ENCODE measurements around the gene BRF1.
"Not testable (repeated sequence)": the region's sequence is repeated elsewhere in the genome, so short reads cannot be mapped to it uniquely, and the experiment has no call there.

BRF1 gene, protein sequence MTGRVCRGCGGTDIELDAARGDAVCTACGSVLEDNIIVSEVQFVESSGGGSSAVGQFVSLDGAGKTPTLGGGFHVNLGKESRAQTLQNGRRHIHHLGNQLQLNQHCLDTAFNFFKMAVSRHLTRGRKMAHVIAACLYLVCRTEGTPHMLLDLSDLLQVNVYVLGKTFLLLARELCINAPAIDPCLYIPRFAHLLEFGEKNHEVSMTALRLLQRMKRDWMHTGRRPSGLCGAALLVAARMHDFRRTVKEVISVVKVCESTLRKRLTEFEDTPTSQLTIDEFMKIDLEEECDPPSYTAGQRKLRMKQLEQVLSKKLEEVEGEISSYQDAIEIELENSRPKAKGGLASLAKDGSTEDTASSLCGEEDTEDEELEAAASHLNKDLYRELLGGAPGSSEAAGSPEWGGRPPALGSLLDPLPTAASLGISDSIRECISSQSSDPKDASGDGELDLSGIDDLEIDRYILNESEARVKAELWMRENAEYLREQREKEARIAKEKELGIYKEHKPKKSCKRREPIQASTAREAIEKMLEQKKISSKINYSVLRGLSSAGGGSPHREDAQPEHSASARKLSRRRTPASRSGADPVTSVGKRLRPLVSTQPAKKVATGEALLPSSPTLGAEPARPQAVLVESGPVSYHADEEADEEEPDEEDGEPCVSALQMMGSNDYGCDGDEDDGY

DNA sequence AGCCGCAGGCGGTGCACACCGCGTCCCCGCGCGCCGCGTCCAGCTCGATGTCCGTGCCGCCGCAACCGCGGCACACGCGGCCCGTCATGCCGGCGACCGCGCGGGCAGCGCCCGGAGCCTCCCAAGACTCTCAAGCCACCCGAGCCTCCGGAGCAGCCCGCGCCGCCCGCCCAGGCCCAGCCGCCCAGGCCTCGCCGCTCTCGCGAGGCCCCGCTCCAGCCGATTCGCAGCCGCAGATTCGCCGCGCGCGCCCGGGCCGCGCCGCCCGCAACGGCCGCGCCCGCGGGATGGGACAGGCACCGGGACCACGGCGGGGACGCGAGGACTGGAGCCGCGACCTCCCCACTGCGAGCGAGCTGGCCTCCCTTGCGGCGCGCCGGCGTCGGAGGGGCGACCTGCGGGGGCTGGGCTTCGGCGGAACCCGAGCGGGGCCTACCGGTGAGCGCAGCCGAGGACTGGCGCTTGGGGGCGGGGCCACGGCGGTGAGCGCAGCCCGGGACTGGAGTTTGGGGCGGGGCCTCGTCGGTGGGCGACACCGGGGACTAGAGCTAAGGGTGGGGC is at the start of gene BRF1:
TSS of gene BRF1 (minus strand) at position 460 of the 561 bp plus-strand sequence. CDS start at position 88, 372 bp downstream.
- peak; percentile 97 for DNase-seq (ENCODE audit: low spot score)

DNA sequence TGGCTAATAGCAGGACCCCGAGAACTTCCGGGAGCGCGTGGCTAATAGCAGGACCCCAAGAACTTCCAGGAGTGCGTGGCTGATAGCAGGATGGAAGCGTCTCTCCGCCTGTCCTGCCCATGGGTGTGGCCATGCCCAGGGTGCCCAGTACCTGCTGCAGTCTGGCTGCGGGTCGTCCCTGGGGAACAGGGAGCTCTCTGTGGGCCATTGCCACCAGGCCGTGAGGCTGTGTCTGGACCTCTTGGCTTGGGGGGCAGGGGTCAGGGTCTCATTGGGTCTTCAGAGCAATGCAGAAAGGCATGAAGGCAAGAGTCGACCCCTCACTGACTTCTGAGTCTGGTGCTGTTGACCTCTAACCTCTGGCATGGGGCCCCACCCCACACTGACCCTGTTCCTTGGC is 49.2 kb upstream of the BRF1 start:
- DNase-seq (ENCODE audit: low spot score): no peak

DNA sequence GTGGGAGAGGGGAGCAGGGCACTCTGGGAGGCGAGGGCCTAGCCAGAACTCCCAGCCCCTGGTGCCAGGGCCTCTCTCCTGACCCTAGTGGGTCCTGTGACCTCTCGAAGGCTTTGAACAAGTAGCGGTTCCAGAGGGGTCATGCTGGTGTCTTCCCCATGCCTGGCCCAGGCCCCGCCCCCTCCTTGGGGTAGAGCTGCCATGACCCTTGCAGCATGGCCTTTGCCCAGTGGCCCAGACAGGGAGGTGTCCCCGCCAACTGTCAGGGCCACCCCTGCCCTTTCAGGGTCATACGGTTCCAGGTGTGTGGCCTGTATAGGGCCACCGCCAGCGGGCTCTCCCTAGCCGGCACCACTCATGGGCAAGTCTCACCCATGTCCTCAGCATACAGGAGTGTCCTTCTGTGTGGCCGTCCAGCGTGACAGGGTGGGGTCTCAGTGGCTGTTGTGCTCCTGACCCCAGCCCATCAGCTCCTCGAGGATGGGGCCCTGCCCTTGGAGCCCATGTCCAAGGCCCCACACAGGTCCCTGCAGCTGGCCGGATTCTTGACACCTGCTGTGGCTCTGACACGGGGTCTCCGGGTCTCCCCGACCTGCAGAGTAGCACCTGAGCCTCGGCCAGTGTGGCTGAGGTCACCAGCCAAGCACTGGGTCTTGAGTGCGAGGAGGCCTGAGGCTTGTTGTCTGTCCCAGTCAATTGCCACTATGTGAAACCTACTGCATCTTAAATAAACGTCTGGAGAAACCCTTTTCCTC is 48.3 kb upstream of the BRF1 start:
- no peak for DNase-seq (ENCODE audit: low spot score)

DNA sequence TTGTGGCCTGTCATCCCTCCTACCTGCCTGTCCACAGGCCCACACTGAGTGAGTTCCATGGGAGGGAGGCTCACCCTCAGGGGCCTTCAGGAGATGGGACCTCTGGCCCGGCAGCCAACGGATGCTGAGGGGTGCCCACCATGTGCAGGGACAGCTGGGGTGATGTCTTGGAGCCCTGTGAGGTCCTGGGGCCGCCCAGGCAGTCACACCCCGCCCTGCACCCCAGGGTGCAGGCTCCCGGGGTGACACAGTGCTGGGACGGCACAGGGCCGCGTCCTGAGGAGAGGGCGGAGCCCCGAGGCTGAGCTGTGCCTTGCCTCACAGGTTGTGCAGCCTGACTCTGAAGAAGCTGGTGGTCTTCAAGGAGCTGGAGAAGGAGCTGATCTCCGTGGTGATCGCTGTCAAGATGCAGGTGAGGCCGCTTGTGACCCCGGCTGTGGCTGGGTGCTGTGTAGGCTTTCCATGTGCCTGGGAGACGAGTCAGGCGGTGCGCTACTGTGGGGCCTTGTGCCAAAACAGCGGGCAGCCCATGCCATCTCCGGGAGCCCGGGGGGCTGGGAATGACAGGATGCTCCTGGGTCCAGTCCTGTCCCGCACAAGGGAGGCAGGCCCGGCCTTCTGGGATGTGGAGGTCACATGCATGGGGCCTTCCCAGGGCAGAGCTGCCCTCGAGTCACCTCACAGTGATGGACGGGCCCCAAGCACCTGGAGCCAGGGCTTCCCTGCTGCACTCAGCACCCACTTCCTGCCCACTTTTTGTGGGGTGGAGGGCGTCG is 47.6 kb upstream of the BRF1 start:
- DNase-seq (ENCODE audit: low spot score): no peak

DNA sequence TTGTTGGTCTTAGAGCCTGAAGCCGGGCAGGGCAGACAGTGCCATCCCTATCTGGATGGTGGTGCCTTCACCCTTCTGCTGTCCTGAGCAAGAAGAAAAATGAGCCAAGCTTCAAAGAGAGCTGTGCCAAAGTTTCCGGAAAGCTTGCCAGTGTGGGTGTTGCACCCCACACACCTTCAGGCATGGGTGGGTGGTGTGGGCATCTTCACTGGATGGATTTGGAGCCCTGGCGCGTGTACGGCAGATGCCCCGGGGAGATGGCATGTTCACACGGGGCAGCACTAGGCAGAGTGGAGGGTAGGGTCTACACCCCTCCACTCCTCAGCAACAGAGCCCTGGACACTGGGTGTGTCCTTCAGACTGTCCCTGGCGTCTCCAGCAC is 46.8 kb upstream of the BRF1 start:
- DNase-seq (ENCODE audit: low spot score): no peak

DNA sequence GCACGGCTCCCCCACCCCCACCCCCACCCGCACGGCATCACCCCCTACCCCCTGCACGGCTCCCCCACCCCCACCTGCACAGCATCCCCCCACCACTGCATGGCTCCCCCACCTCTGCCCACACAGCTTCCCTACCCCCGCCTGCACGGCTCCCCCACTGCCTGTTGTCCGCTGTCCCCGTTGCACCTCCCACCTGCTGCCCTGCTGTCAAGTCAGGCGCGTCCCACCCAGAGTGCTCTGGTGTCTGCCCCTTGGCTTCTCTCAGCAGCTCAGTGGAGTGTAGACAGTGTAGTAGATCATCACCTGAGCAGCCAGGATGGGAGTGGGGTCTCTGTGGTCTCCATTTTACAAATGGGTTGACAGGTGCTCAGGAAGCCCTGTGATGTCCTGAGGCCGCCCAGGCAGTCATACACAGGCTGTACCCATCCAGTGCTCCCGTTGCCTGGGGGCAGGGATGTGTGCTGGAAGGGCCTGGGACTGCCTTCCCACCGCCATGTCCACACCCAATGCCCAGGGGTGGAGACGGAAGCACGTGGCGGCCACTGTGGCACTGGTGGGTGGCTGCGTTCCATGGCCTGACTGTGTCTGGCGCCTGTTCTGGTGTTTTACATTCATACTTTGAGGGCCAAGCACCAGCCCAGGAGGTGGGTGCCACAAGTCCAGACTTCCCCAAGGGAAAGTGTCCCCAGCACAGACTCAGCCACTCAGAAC is 46.2 kb upstream of the BRF1 start:
- DNase-seq (ENCODE audit: low spot score): no peak

DNA sequence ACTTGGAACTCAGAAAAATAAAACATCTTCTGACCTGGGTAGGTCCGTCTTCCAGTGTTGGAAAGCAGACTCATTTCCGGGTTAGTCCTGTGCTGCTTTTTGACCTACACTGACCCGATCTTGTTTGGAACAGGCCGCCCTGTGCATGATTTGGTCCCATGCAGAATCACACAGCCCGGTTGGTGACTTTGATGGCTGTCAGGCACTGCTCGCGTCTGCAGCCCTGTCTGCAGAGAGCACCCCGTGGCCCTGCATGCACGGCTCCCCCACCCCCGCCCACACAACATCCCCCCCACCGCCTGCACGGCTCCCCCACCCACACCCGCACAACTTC is 45.4 kb upstream of the BRF1 start:
- DNase-seq (ENCODE audit: low spot score): no peak

DNA sequence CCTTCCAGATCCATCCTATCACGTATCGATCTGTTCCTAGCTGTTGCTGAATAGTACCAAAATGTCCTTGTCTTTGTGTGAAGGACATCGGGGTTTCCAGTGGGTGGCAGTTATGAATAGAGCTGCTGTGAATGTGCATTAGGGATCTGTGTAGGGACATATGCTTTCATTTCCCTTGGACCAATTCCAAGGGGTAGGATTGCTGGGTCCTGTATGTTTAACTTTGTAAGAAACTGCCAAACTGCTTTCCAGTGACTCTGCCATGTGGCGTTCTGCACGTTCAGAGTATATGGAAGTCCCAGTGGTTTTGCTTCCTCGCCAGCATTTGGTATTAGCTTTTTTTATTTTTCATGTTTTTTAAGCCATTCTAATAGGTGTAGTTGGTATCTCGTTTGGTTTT is 42.4 kb upstream of the BRF1 start:
- DNase-seq (ENCODE audit: low spot score): no peak

DNA sequence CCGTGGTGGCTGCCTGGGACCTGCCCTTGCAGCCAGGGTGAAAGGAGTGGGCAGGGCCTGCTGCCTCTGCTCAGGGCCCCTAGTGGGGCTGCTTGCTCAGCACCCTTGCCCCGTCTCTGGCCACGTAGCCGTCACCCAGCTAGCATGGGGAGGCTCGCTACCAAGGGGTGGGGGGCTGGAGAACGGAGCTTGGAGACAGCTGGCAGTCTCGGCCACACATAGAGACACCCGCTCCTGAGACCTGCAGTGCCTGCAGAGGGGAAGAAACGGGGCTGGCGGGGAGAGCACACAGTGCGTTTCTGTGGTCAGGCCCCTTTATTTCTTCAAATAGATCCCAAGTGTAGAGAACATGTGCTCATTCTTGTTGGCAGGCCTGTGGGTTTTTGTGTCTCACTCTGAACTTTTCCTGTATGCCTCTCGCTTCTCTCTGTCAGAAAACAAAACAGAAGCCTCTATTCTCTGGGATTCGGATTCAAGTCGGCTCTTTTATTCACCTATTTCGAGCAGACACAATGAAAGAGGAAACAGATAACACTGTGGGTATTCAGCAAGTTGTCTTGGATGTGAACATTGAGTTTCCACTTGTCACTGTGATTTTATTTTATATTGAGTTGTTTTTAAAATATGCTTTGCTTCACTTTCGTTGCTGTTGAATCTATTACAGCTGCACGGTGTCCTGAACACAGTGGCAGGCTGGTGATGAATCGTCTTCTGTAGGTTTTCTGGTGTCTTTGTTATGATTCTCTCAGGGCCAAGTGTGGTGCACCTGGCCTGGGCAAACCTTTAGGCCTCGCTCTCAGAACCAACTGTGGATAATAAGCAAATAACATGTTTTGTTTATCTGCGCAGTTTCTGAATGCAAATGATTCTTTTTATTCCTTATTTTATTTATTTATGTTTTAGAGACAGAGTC is 40.3 kb upstream of the BRF1 start:
- DNase-seq (ENCODE audit: low spot score): no peak

DNA sequence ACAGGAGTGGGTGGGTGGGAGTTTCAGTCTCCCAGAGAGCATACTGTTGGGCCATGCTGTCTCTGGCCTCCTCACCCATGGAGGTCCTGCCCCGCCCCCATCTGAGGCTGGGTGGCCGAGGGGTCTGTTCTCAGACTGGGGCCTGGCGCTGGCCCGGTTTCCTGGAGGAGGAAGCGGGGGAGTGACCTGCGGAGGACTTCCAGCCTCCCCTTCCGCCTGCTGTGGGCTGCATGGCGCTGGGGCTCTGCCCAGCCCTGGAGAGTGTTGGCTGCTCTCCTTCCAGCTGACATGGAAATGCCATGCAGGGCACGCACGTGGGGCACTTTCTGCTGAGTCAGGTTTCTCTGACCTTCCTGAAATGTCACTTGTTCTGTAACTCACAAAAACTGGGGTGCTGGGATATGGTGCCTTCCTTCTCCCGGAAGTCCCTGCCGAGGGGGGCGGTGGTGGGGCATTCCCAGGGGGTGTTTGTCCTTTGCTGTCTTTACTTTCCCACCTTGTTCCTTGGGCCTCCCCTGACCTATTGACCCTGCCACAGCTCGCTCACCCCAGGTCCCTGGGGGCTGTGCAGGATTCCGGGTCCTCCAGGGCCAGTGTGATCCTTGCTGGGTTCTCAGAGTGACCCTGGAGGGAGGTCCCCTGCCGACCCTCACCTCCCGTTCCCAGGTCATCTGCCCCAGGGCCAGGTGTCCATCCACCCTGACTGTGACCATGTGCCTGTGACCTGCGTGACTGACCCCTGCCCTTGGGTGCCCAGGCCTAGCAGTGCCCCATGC is 37.4 kb upstream of the BRF1 start:
- DNase-seq (ENCODE audit: low spot score): no peak

DNA sequence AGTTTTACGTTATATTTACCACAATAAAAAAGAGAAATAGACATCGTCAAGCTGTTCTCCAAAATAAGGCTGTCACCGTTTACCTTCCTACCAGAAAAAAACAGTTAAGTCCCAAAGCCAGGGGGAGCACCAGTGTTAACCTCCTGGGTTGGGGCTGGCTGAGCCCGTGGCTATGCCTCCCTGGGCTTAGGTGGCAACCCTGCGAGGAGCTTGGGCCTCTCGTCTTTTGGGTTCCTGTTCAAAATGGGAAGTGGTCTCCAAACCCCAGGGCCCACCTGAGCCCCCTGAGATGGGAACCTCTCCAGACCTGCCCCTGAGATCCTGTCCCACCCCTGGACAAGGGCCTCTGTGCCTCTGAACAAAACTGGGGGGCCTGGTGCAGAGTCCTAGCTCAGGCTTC is 36.6 kb upstream of the BRF1 start:
- DNase-seq (ENCODE audit: low spot score): no peak

DNA sequence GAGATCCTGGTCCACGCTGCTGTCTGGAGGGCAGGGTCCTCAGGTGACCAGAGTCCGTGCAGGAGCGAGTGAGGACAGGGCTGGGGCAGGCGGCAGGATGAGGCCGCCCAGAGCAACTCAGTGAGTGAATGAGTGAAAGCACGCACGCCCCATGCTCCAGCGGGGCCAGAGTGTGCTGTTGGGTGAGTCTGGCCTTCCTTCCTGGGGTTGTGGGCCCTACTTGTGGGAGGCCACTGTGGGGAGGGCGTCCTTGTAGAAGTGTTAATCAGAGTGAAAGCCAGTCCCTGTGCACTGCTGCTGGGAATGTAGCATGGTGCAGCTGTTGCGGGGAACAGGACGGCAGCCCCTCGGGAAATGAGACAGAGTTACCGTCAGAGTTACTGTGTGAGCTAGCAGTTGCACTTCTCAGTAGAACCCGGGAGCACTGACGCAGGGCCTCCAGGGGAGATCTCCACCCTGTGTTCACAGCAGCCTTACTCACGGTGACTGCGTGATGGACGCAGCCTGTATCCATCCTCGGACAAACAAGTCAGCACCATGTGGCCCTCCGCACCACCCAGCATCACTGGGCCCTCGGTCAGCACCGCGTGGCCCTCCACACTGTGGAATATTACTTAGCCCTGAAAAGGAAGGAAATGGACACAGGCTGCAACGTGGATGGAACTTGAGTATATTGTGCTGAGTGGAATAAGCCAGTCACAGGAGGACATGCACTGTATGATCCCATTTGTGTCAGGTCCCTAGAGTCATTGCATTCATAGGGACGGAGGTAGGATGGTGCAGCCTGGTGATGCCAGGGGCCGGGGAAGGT is 35.9 kb upstream of the BRF1 start:
- DNase-seq (ENCODE audit: low spot score): no peak

DNA sequence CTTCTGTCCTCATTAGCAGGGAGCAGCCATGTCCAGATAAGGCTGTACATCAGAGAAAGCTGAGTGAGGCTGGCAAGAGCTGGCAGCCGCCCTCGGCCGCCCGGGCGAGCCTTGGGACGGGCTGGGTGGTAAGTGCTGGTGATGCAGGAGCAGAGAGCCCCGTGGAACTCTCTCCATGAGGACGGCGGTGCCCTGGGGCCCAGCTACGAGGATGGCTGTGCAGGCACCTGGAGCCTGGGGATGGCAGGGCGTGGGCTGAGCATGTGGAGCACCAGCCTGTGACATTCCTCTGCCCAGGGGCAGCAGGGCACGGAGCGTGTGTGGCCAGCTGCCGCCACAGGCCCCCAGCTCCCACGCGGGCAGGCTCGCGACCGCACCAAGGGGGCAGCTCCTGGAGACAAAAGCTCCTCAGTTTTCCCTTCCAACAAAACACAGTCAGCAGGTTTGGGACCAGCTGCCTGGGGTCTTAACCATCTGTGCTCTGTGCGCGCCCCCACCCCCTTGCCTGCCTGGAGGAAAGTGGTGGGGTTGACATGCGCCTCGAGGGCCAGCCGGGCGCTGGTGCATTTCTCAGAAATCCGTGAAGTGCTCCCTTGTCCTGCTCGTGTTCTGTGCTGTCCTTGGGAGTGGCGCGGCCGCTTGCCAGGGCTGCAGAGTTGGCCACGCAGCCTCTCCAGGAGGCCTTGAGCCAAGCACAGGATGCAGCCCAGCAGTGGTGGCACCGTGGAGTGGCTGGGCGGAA is 35.1 kb upstream of the BRF1 start:
- no peak for DNase-seq (ENCODE audit: low spot score)

DNA sequence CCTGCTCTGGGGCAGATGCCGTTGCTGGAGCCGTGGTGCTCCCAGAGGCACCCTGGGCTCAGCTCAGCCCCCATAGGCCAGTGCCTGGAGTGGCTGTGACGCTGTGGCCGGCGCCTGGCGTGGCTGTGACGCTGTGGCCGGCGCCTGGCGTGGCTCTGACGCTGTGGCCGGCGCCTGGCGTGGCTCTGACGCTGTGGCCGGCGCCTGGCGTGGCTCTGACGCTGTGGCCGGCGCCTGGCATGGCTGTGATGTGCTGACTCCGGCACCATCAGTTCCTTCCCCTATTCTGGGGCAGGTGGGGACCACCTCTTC is 34.4 kb upstream of the BRF1 start:
- DNase-seq (ENCODE audit: low spot score): not testable (repeated sequence)

DNA sequence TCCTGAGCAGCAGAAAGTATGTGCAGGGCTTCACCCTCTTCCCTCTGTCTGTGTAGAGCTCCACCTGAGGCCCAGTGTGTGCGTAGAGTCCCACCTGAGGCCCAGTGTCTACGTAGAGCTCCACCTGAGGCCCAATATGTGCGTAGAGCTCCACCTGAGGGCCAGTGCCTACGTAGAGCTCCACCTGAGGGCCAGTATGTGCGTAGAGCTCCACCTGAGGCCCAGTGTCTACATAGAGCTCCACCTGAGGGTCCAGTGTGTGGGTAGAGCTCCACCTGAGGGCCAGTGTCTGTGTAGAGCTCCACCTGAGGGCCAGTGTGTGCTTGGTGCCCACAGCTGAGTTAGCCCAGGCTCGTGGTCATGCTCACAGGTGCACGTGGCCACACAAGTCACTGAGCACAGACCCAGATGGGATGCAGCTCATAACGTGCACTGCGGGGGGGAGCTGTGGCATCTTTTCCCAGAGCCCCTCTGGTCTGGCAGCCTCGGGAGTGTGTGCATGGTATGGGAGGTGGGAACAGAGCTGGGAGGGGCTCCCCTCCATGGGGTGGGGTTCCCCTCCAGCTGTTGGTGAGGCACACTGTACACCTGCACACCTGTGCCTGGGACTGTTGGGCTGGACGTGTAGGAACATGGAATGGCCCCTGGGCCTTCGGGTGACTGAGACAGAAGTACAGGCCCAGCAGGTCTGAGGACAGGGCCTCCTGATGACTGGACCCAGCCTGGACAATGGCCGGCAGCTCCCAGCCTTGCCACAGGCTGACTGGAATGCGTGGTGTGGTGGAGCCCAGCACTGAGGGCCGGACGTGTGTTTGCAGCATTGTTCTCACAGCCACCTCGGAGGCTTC is 33.8 kb upstream of the BRF1 start:
- DNase-seq (ENCODE audit: low spot score): no peak

DNA sequence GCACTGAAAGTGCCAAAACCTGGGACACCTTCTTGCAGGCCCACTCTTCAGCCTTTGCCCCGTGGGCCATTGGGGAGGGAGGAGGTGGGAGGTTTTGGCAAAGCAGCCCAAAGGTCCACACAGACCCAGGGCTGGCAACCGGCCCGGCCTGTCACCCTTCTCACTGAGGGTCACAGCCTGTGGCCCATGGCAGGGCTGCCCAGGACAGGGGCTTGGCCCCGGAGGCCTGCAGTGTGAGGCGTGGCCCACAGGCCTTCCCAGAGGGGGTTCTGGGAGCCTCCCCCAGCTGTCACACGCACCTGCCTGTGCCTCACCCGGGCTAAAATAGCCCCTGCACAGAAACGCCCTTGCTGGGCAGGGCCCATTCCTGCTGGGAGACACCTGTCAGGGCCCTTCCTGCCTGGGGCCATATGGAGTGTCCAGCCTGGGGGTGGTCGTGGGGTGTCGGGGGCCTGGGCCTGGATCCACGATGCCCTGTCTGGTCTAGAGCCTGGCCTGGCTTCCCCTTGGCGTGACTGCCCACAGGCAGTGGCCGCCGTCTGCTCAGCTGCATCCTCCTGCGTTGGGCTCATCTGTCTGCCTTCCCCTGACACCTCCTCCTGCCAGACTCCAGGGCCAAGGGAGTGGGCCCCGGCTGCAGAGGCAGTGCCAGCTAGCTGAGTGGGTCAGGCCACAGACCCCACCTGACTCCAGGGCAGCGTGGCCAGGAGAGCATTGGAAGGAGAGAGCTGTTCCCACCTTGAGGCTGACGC is 33.0 kb upstream of the BRF1 start:
- DNase-seq (ENCODE audit: low spot score): no peak

All from AG20443 (cell line).